Vagina (tissue), 2 donors: Measurements from ENCODE around the gene FAR1.

Experiments used
- POLR2AphosphoS5 ChIP-seq, 2 donors: sonication (generic); formaldehyde crosslinking; IDR thresholded peaks; one replicate each; pipeline ENCODE4 v1.9.0; 2017; ENCODE audit warnings: antibody characterized with exemption in 2 of 2, mild to moderate bottlenecking in 2 of 2, low read depth in 1 of 2; ENCODE audit not compliant: insufficient read depth in 1 of 2
- TF ChIP-seq, protein P1 (sequence below), 3 experiments: fragments of 450-650 bp in 2 of 3; fragments of 200-600 bp in 1 of 3; sonication (generic) in 1 of 3; IDR thresholded peaks; one replicate each; pipeline ENCODE4 v1.5.1; 2017 to 2019; ENCODE audit warnings: antibody characterized with exemption in 3 of 3, mild to moderate bottlenecking in 2 of 3, moderate library complexity in 2 of 3

DNA sequence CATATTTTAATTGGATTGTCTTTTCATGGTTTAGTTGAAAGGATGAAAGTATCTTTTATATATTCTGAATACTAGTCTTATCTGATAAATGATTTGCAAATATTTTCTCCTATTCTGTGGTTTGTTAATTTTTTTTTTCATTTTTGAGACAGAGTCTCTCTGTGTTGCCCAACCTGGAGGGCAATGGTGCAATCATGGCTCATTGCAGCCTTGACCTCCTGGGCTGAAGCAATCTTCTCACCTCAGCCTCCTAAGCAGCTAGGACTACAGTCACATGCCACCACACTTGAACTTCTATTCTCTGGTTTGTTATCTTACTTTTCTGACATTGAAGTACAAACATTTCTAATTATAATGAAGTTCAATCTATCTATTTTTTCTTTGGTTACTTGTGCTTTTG lies 30.0 kb upstream of the FAR1 start:
- TF ChIP-seq, protein P1, sequence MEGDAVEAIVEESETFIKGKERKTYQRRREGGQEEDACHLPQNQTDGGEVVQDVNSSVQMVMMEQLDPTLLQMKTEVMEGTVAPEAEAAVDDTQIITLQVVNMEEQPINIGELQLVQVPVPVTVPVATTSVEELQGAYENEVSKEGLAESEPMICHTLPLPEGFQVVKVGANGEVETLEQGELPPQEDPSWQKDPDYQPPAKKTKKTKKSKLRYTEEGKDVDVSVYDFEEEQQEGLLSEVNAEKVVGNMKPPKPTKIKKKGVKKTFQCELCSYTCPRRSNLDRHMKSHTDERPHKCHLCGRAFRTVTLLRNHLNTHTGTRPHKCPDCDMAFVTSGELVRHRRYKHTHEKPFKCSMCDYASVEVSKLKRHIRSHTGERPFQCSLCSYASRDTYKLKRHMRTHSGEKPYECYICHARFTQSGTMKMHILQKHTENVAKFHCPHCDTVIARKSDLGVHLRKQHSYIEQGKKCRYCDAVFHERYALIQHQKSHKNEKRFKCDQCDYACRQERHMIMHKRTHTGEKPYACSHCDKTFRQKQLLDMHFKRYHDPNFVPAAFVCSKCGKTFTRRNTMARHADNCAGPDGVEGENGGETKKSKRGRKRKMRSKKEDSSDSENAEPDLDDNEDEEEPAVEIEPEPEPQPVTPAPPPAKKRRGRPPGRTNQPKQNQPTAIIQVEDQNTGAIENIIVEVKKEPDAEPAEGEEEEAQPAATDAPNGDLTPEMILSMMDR (IDR thresholded peaks at IDR 0.05): no peak
- TF ChIP-seq POLR2AphosphoS5 (IDR thresholded peaks at IDR 0.05; ENCODE audit: insufficient read depth in 1 of 2, low read depth in 1 of 2): no peak
